Testis (tissue), 3 donors: ENCODE measurements around the gene PHACTR3. TPM values are rescaled to one million over a fixed set of nuclear protein-coding genes. Genes with fewer than 3 reads are reported as not detected.

Experiments
- DNase-seq: peaks from one replicate; pipeline ENCODE4 v3.0.0-alpha.2; 2019
- H3K27ac ChIP-seq, 2 donors: fragments of 200-600 bp; sonication (generic); one replicate each; pipeline ENCODE4 v1.5.1; 2019
- H3K27me3 ChIP-seq: fragments of 200-600 bp; sonication (generic); one replicate; pipeline ENCODE4 v1.5.1; 2019
- H3K36me3 ChIP-seq: fragments of 200-600 bp; sonication (generic); one replicate; pipeline ENCODE4 v1.5.1; 2017; ENCODE audit warnings: low read depth; ENCODE audit errors: missing control alignments
- H3K4me1 ChIP-seq: fragments of 200-600 bp; sonication (generic); one replicate; pipeline ENCODE4 v1.5.1; 2019
- H3K4me3 ChIP-seq, 2 donors: fragments of 200-600 bp; sonication (generic); one replicate each; pipeline ENCODE4 v1.5.1; 2017 to 2019
- H3K9me3 ChIP-seq: fragments of 200-600 bp; sonication (generic); one replicate; pipeline ENCODE4 v1.5.1; 2017
- CTCF ChIP-seq, 3 experiments: fragments of 450-650 bp in 2 of 3; fragments of 200-600 bp in 1 of 3; sonication (generic) in 1 of 3; IDR thresholded peaks; one replicate each; pipeline ENCODE4 v1.5.1; 2016 to 2019; ENCODE audit warnings: antibody characterized with exemption in 3 of 3, mild to moderate bottlenecking in 2 of 3, moderate library complexity in 1 of 3
- POLR2A ChIP-seq: fragments of 450-650 bp; IDR thresholded peaks from one replicate; pipeline ENCODE4 v1.6.1; 2017; ENCODE audit warnings: antibody characterized with exemption, mild to moderate bottlenecking, moderate library complexity
- WGBS, 2 donors: methylation state at CpG; one replicate each; pipeline ENCODE4 v1.1.5; 2018; 5-methylcytosine and 5-hydroxymethylcytosine counted together
- intact Hi-C: fragments of 100-400 bp; cut with DNase I; formaldehyde crosslinking; loops from one replicate; pipeline ENCODE4 v1.15.1; 2023; ENCODE audit warnings: low total_unique reads
- polyA plus RNA-seq: library from polyadenylated mRNA; stranded (reverse); fragments of 350-450 nt; fragmentation: Illumina TruSeq; extraction: RNeasy Lipid Tissue Mini Kit (QIAGEN cat#74804); gene quantifications from one replicate; pipeline ENCODE4 v1.2.3, GENCODE V29; 2014; ENCODE audit warnings: low read depth, low replicate concordance; ENCODE audit not compliant: insufficient read depth
- total RNA-seq, 2 donors: library from RNA; depleted of rRNA; stranded (reverse); fragments of >200 nt; gene quantifications; one replicate each; pipeline ENCODE4 v1.2.3, GENCODE V29; 2016

PHACTR3 gene
- total and polyA plus RNA-seq, 3 donors from 2014 or later: 0.94 to 1.2 (median 1.1) TPM

- Histone ChIP-seq H3K4me3 (no peak overlapping the region), H3K9me3 (no peaks in the 10 kb centered on the region), H3K4me1 (no peaks in the 10 kb centered on the region), H3K27ac (no peak overlapping the region), H3K27me3 (no peaks in the 10 kb centered on the region), H3K36me3 (no peaks in the 10 kb centered on the region)
- intact Hi-C loops: no loop called here
- WGBS, 2 donors: 65 to 70% methylated on average over 4 of the region's 4 CpGs
- DNase-seq: no peak
- TF ChIP-seq CTCF (IDR thresholded peaks at IDR 0.05): no peak
- TF ChIP-seq POLR2A: no peak
Measured at GRCh38 chr20:59738851-59739250, 134.5 kb downstream of the PHACTR3 start.

GRCh38 chr20:59740621-59741020 lies 136.3 kb downstream of the PHACTR3 start:
- H3K36me3 ChIP-seq: no peaks in the 10 kb centered on the region
- no peak for DNase-seq
- H3K9me3 ChIP-seq: no peaks in the 10 kb centered on the region
- intact Hi-C loops: no loop called here
- 87 to 97% methylated on average over 5 to 7 of the region's 7 CpGs for WGBS, 2 donors
- TF ChIP-seq POLR2A: no peak
- TF ChIP-seq CTCF (IDR thresholded peaks at IDR 0.05): no peak
- no peak overlapping the region for H3K4me3 ChIP-seq
- no peak overlapping the region for H3K27ac ChIP-seq
- H3K4me1 ChIP-seq: no peaks in the 10 kb centered on the region
- no peaks in the 10 kb centered on the region for H3K27me3 ChIP-seq

- no peak overlapping the region for H3K27ac ChIP-seq
- no peaks in the 10 kb centered on the region for H3K9me3 ChIP-seq
- no peak for DNase-seq
- no peaks in the 10 kb centered on the region for H3K27me3 ChIP-seq
- no peak for TF ChIP-seq POLR2A
- no peak for TF ChIP-seq CTCF (IDR thresholded peaks at IDR 0.05)
- H3K4me1 ChIP-seq: no peaks in the 10 kb centered on the region
- H3K4me3 ChIP-seq: no peak overlapping the region
- intact Hi-C loops: no loop called here
- no peaks in the 10 kb centered on the region for H3K36me3 ChIP-seq
- 85 to 92% methylated on average over 5 to 12 of the region's 12 CpGs for WGBS, 2 donors
Measured at GRCh38 chr20:59741073-59741472, 136.7 kb downstream of the PHACTR3 start.

GRCh38 chr20:59742351-59743095 lies 138.2 kb downstream of the PHACTR3 start:
- Histone ChIP-seq H3K4me1 (no peaks in the 10 kb centered on the region), H3K27me3 (no peaks in the 10 kb centered on the region), H3K4me3 (no peak overlapping the region), H3K27ac (no peak overlapping the region), H3K9me3 (no peaks in the 10 kb centered on the region), H3K36me3 (no peaks in the 10 kb centered on the region)
- intact Hi-C loops: no loop called here
- no peak for TF ChIP-seq POLR2A
- TF ChIP-seq CTCF (IDR thresholded peaks at IDR 0.05): no peak
- DNase-seq: no peak
- WGBS, 2 donors: 90 to 95% methylated on average over 19 to 24 of the region's 24 CpGs

- intact Hi-C loops: no loop called here
- H3K27me3 ChIP-seq: no peaks in the 10 kb centered on the region
- DNase-seq: no peak
- TF ChIP-seq POLR2A (no peak), CTCF (IDR thresholded peaks at IDR 0.05) (no peak)
- 91 to 92% methylated on average over 3 to 9 of the region's 9 CpGs for WGBS, 2 donors
- H3K4me1 ChIP-seq: no peaks in the 10 kb centered on the region
- no peaks in the 10 kb centered on the region for H3K9me3 ChIP-seq
- H3K27ac ChIP-seq: no peak overlapping the region
- no peaks in the 10 kb centered on the region for H3K36me3 ChIP-seq
- H3K4me3 ChIP-seq: no peak overlapping the region
Measured at GRCh38 chr20:59743308-59743707, 139.0 kb downstream of the PHACTR3 start.
